ENCODE results near the gene SH2D5.

SH2D5 gene

DNA sequence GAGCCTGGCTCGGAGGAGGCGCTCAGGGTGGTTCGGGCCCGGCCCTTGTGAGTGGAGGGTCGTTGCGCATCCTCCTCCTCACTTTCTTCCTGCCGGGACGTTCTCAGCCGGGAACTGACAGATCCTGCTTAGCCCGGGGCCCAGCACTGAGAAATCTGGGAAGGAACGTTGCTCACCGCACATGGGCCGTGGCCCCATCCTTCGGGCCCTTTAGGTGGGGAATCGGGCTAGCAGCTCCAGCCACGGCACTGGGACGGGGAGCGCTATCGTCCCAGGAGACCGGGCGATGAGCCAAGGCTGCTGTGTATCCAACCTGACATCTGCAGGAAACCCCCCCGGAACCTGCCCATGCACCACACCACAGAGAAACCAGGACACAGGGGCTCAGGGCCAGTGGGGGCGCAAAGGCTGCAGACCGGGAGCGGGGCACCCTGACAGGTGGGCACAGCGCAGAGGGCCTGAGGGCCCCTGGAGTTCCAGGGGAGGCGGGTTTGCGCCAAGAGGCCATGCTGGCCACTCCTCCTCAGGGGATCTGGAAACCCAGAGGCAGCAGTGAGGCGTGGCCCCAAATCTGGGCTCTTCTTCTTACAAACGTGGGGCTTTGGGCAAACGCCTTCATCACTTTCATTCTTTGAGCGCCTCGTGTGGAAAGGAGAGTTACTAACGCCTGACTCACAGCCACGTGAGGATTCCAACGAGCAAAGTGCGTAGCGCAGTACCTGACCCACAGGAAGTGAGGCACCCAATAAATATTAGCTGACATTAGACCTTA is at the start of gene SH2D5:
TSS of gene SH2D5 (minus strand) at position 116 of the 772 bp plus-strand sequence. CDS start 4,659 bp downstream, outside the sequence.
- peak; percentile 76 for DNase-seq (ENCODE audit: low spot score)

- DNase-seq (ENCODE audit: low spot score), result no peak
These were observed 43.2 kb upstream of the SH2D5 start for GRCh38 chr1:20775700-20776099.

DNA sequence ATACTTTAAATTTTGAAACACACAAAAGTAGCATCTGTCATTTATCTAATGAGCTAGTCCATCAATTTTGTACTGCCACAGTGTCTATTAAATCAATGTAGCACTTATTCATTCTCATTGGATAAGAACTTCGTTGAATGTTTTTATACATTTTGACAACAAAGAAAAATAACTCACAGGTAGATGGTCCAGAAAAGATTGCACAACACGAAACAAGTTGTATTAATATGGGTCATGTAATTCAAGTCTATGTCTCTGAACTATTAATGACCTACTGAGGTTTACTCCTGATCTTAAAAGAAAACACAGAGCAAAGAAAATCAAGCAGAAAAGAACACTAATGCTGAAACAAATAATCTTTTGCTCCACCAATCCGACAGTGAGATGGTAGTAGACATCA is 39.3 kb upstream of the SH2D5 start:
- no peak for DNase-seq (ENCODE audit: low spot score)

DNA sequence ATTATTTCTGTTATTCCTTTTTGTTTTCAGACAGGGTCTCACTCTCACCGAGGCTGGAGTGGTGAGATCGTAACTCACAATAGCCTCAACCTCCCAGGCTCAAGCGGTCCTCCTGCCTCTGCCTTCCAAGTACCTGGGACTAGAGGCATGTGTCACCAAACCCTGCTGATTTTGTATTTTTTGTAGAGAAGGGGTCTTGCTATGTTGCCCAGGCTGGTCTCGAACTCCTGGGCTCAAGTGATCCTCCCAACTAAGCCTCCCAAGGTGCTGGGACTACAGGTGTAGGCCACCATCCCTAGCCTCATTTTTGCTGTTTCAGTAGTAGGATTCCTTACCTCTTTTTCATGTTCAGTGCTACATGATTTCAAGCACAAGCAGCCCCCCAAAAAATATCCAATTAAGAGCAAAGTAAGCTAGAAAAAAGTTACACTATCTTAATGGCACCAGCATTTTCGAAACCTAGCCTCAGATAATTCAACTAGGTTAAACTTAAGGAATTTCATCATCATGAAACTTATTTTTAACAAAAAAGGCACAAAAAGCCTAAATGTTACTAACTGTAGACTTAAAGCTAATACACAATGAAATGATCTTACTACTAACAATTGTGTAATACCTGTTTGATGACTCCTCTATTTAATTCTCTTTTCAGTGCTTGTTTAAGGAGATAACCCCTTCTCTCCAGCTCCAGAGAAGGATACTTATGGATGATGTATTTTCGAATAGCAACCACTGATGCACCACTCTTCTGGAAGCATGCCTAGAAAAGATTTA is 38.0 kb upstream of the SH2D5 start:
- DNase-seq (ENCODE audit: low spot score), result no peak

- DNase-seq (ENCODE audit: low spot score), result no peak
These were observed 34.8 kb upstream of the SH2D5 start for GRCh38 chr1:20767271-20767670.

- no peak for DNase-seq (ENCODE audit: low spot score)
These were observed 30.9 kb upstream of the SH2D5 start for GRCh38 chr1:20763417-20763816.

GRCh38 chr1:20760322-20760721 is 27.8 kb upstream of the SH2D5 start:
- DNase-seq (ENCODE audit: low spot score), result no peak

GRCh38 chr1:20753589-20753988 is 21.1 kb upstream of the SH2D5 start:
- no peak for DNase-seq (ENCODE audit: low spot score)

GRCh38 chr1:20751462-20751990 is 19.0 kb upstream of the SH2D5 start:
- DNase-seq (ENCODE audit: low spot score), result no peak

GRCh38 chr1:20742671-20743070 is 10.2 kb upstream of the SH2D5 start:
- no peak for DNase-seq (ENCODE audit: low spot score)

DNA sequence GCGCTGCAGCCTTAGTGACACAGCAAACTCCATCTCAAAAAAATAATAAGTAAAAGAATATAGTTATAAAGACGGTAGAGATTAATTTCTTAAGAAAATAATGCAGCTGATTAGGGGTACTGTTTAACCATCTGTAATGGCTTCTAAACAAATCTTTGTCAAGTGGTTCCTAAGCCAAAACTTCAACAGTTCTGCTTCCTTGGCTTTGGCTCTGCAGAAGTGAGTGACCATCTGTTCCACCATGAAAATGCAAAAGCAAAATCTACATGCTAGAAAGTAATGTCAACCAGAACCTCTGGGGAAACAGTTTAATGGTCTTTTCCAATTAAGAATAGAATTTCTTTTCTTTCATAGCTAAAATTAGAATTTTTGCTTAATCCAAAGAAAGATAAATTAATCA is 8.3 kb upstream of the SH2D5 start:
- DNase-seq (ENCODE audit: low spot score), result no peak

DNA sequence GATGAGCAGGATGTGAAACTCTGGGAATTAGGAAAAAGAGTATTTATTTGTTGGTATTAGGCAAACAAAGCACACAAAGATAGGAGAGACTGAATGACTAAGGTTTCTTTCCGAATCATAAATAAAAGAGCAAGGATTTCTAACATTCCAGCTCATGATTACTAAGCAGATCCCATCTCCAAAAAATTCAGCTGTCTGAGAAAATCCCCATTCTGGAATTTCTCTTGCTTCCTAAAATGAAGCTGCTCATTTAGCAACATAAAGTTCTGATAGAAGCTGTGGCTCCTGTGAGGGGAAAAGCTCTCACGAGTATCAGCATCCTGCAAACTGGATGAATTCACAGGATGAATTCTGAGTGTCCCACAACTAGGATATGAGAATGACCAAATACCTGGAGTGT is 6.7 kb upstream of the SH2D5 start:
- no peak for DNase-seq (ENCODE audit: low spot score)

DNA sequence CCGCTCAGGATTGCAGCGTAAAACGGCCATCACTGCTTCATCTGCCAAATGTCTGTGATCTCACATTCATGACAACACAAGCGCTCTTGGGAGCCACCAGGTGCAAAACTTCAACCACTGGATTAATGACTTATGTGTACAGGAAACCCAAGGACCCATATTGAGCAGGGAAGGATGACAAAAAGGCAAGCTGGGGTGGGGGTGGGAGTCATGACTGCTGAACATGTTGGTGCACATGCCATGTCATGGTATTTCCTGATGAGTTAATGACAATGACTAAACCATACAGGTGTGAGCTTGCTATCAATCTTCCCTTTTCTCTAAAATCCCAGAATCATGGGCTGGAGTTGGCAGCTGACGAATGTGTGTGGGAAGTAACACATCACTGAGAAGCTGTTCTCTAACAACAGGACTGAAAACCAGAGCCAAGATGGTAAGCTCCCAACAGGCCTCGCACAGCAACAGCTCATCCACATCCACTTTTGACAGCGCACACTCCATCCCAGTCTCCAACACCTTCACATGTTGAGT is 3.1 kb upstream of the SH2D5 start:
- no peak for DNase-seq (ENCODE audit: low spot score)

GRCh38 chr1:20733360-20733975 is 965 bp upstream of the SH2D5 start:
- DNase-seq (ENCODE audit: low spot score), result no peak

DNA sequence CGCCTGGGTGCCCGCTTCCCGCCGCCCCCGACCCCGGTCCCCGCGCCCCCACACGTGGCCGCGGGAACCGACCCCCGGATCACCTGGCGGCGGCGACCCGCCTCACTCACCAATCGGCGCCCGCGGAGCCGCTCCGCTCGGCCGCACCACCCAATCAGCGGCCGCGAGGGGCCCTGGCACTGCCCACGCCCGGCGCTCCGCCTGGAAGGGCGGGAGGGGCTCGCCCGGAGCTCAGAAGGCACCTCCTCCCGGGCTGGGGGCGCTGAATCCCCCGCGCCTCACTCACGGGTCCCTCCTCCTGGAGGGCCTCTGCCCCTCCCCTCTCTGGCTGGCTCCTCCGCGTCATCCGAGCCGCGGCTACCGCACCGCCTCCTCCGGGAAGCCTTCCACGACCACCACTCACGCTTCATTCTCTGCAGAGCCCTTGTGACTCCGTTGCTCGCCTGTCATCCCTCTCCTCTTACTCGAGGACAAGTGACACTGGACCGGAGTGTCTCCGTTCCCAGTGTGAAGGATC is 374 bp downstream of the SH2D5 start:
- peak; percentile 47 for DNase-seq (ENCODE audit: low spot score)

GRCh38 chr1:20731057-20731991 is 1.2 kb downstream of the SH2D5 start:
- no peak for DNase-seq (ENCODE audit: low spot score)

DNA sequence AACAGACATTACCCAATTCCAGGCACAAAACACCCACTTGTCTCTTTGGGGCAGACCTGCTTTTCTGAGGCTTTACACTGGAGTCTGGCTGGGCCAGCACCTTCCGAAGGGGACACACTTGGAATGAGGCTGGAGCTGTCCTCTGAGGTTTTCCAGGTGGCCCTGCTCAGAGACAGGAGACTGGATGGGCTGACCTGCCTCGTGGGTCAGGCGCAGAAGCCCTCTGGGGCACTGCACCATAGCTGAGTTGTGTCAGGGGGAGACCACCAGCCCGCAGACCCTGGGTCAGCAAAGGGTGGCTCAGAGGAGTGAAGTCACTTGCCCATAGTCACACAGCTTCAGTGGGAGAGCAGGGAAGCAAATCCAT is 1.8 kb downstream of the SH2D5 start:
- no peak for DNase-seq (ENCODE audit: low spot score)

DNA sequence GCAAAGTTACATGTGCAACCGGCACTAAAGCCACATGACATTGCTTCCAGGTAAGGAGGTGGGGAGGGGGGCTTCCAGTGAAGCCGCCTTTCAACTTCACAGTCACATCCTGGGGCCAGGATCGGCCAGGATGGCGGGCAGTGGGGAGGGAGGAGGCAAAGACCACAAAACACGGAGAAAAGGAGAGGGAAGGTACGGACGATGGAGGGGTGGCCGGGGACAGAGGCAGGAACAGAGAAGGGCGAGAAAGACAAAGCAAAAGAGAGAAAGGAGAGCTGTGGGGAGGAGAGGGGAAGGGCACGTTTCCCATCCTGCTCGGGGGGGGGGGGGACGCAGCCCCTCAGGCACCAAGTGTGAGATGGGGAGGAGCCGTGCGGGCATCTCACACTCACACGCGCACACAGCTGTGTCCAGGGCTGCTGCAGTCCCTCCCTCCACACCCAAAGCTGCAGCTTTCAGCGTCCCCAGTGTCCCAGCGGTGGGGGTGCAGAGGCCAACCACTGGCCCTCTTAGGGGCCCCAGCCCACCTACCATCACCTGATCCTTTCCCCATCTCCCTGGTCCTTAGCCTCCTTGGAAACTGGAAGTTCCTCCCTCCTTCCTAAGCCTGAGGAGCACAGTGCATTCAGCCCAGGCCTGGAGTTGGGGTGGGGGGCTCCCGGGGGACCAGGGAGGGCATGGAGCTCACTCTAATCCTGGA is 2.4 kb downstream of the SH2D5 start:
- no peak for DNase-seq (ENCODE audit: low spot score)

DNA sequence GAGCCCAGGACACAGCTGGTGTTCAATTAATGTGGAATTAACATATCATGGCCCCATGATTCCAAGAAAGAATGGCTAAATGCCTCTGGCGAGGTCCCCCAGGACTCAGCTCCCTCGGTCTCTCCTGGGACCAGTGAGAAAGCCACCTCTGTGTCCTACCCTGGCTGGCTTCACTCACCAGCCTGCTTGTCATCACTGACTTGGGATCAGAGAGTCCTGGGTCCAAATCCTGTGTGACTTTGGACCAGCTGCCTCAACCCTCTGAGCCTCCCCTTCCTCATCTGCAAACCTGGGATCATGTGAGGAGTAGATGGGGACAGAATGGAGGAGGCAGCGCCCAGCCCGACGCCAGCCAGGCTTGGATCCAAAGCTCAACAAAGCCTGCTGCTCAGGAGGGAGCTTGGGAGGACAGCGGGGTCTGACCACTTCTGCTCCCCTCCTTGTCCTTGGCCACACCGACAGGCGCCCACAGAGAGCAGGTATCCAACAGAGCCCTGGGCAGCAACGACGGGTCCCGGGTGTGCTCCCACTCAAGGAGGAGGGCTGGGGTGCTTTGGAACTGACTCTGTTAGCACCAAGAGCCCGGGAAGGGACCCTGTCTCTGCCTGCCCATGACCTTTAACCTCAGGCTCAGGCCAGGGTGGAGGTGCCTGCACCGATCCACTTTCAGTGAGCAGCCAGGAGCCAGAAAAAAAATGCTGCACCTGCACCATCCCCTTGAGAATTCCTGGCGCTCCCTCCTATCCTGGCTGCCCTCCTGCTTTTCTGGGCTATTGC is 3.2 kb downstream of the SH2D5 start:
- DNase-seq (ENCODE audit: low spot score), result no peak
